Activated T-cell treated with anti-CD3 and anti-CD28 coated beads, Interleukin-2, amount 50 U/mL, for 4 hours (primary cell): ENCODE measurements around the gene TRIP4. TPM values are rescaled to one million over a fixed set of nuclear protein-coding genes. Genes with fewer than 3 reads are reported as not detected.
A peak's percentile ranks its signal among the peaks of the same experiment; 100 is the strongest.
"Not testable (repeated sequence)": the region's sequence is repeated elsewhere in the genome, so short reads cannot be mapped to it uniquely, and the experiment has no call there.

Source experiments
- ATAC-seq, 2 donors: fragments of 200-7000 bp; cut with Tn5 transposase; one replicate each; pipeline ENCODE4 v1.10.0; 2021
- DNase-seq: peaks from one replicate; pipeline ENCODE4 v3.0.0-alpha.2; 2020
- H3K27me3 Mint-ChIP-seq: one replicate; pipeline ENCODE4 v1.8.0; 2021; ENCODE audit warnings: low read depth, mixed read lengths
- H3K36me3 Mint-ChIP-seq: one replicate; pipeline ENCODE4 v1.8.0; 2022; ENCODE audit warnings: mixed read lengths; ENCODE audit not compliant: insufficient read depth
- H3K4me1 Mint-ChIP-seq: one replicate; pipeline ENCODE4 v1.8.0; 2021; ENCODE audit warnings: low read depth, mixed read lengths
- H3K4me3 Mint-ChIP-seq: one replicate; pipeline ENCODE4 v1.8.0; 2021; ENCODE audit warnings: mild to moderate bottlenecking, moderate library complexity, mixed read lengths
- H3K9me3 Mint-ChIP-seq: one replicate; pipeline ENCODE4 v1.8.0; 2021; ENCODE audit warnings: mixed read lengths
- total RNA-seq, 3 donors: library from RNA; stranded (reverse); gene quantifications; one replicate each; pipeline ENCODE4 v1.2.1, GENCODE V29; 2021

The TRIP4 gene
- total RNA-seq, 3 donors from 2014 or later: 14.1 to 25.1 (median 20.1) TPM

GRCh38 chr15:64361259-64361658 is 26.4 kb upstream of the TRIP4 start:
- ATAC-seq (no peak), DNase-seq (no peak)
- Mint-ChIP-seq H3K4me3 (no peak overlapping the region), H3K36me3 (no peaks in the 10 kb centered on the region), H3K4me1 (peaks cover 5% of the 10 kb centered on the region), H3K27me3 (no peaks in the 10 kb centered on the region), H3K9me3 (no peaks in the 10 kb centered on the region)

GRCh38 chr15:64369078-64369607 is 18.5 kb upstream of the TRIP4 start:
- no peaks in the 10 kb centered on the region for H3K27me3 Mint-ChIP-seq
- no peak overlapping the region for H3K4me3 Mint-ChIP-seq
- H3K9me3 Mint-ChIP-seq: no peaks in the 10 kb centered on the region
- ATAC-seq (no peak), DNase-seq (no peak)
- H3K4me1 Mint-ChIP-seq: peaks cover 6% of the 10 kb centered on the region
- H3K36me3 Mint-ChIP-seq: no peaks in the 10 kb centered on the region

- not testable (repeated sequence) for H3K36me3 Mint-ChIP-seq, H3K27me3 Mint-ChIP-seq, H3K4me3 Mint-ChIP-seq, H3K4me1 Mint-ChIP-seq, ATAC-seq, H3K9me3 Mint-ChIP-seq, DNase-seq
These were observed 16.3 kb upstream of the TRIP4 start for GRCh38 chr15:64371383-64371782.

- Mint-ChIP-seq H3K27me3 (no peaks in the 10 kb centered on the region), H3K36me3 (peaks cover 2% of the 10 kb centered on the region), H3K4me1 (peaks cover 6% of the 10 kb centered on the region), H3K9me3 (no peaks in the 10 kb centered on the region), H3K4me3 (no peak overlapping the region)
- DNase-seq (no peak), ATAC-seq (no peak)
These were observed 14.3 kb upstream of the TRIP4 start for GRCh38 chr15:64373360-64373759.

GRCh38 chr15:64379216-64379960 is 8.2 kb upstream of the TRIP4 start:
- H3K4me1 Mint-ChIP-seq: peaks cover 11% of the 10 kb centered on the region
- no peak for DNase-seq
- H3K4me3 Mint-ChIP-seq: peak overlapping the region; percentile 46
- no peaks in the 10 kb centered on the region for H3K9me3 Mint-ChIP-seq
- no peak for ATAC-seq
- H3K36me3 Mint-ChIP-seq: peaks cover 2% of the 10 kb centered on the region
- no peaks in the 10 kb centered on the region for H3K27me3 Mint-ChIP-seq

GRCh38 chr15:64380130-64380870 is 7.3 kb upstream of the TRIP4 start:
- not testable (repeated sequence) for H3K27me3 Mint-ChIP-seq, ATAC-seq, DNase-seq, H3K36me3 Mint-ChIP-seq, H3K9me3 Mint-ChIP-seq
- H3K4me1 Mint-ChIP-seq: peaks cover 11% of the 10 kb centered on the region
- peak overlapping the region; percentile 83 for H3K4me3 Mint-ChIP-seq

GRCh38 chr15:64381000-64381751 is 6.5 kb upstream of the TRIP4 start, which contains the start of gene PCLAF:
Gene PCLAF (minus strand): TSS chr15:64381441. CDS start chr15:64381371, 70 bp downstream.
- peak; percentile 100 for ATAC-seq
- H3K36me3 Mint-ChIP-seq: no peaks in the 10 kb centered on the region
- peak; percentile 82 for DNase-seq
- H3K4me1 Mint-ChIP-seq: peaks cover 11% of the 10 kb centered on the region
- H3K9me3 Mint-ChIP-seq: no peaks in the 10 kb centered on the region
- no peaks in the 10 kb centered on the region for H3K27me3 Mint-ChIP-seq
- H3K4me3 Mint-ChIP-seq: peak within 1 kb of the TSS; percentile 83

GRCh38 chr15:64383760-64384159 is 3.9 kb upstream of the TRIP4 start:
- Mint-ChIP-seq H3K4me3 (no peak overlapping the region), H3K4me1 (peaks cover 21% of the 10 kb centered on the region), H3K27me3 (no peaks in the 10 kb centered on the region), H3K36me3 (no peaks in the 10 kb centered on the region), H3K9me3 (no peaks in the 10 kb centered on the region)
- DNase-seq (no peak), ATAC-seq (no peak)

GRCh38 chr15:64386291-64386690 is 1.3 kb upstream of the TRIP4 start:
- Mint-ChIP-seq H3K4me3 (peak overlapping the region; percentile 70), H3K36me3 (peaks cover 4% of the 10 kb centered on the region), H3K4me1 (peaks cover 23% of the 10 kb centered on the region), H3K9me3 (no peaks in the 10 kb centered on the region), H3K27me3 (no peaks in the 10 kb centered on the region)
- no peak for DNase-seq
- no peak for ATAC-seq

GRCh38 chr15:64389036-64389435 is 1.4 kb downstream of the TRIP4 start:
- H3K27me3 Mint-ChIP-seq: no peaks in the 10 kb centered on the region
- no peaks in the 10 kb centered on the region for H3K9me3 Mint-ChIP-seq
- no peak for DNase-seq
- no peak for ATAC-seq
- H3K4me3 Mint-ChIP-seq: peak overlapping the region; percentile 90
- peaks cover 20% of the 10 kb centered on the region for H3K4me1 Mint-ChIP-seq
- peaks cover 9% of the 10 kb centered on the region for H3K36me3 Mint-ChIP-seq

GRCh38 chr15:64392471-64392870 is 4.8 kb downstream of the TRIP4 start:
- H3K4me3 Mint-ChIP-seq, ATAC-seq, H3K27me3 Mint-ChIP-seq, H3K9me3 Mint-ChIP-seq, DNase-seq: not testable (repeated sequence)
- Mint-ChIP-seq H3K36me3 (peaks cover 26% of the 10 kb centered on the region), H3K4me1 (peaks cover 18% of the 10 kb centered on the region)

GRCh38 chr15:64396789-64397188 is 9.2 kb downstream of the TRIP4 start:
- Mint-ChIP-seq H3K4me3 (no peak overlapping the region), H3K9me3 (no peaks in the 10 kb centered on the region), H3K27me3 (no peaks in the 10 kb centered on the region), H3K4me1 (peaks cover 4% of the 10 kb centered on the region), H3K36me3 (peaks cover 33% of the 10 kb centered on the region)
- ATAC-seq (no peak), DNase-seq (no peak)

- Mint-ChIP-seq H3K4me3 (no peak overlapping the region), H3K36me3 (peaks cover 33% of the 10 kb centered on the region), H3K27me3 (no peaks in the 10 kb centered on the region), H3K4me1 (peaks cover 2% of the 10 kb centered on the region), H3K9me3 (no peaks in the 10 kb centered on the region)
- ATAC-seq (no peak), DNase-seq (no peak)
These were observed 10.9 kb downstream of the TRIP4 start for GRCh38 chr15:64398575-64398974.

GRCh38 chr15:64400583-64400982 is 12.9 kb downstream of the TRIP4 start:
- ATAC-seq (no peak), DNase-seq (no peak)
- no peak overlapping the region for H3K4me3 Mint-ChIP-seq
- H3K4me1 Mint-ChIP-seq: no peaks in the 10 kb centered on the region
- no peaks in the 10 kb centered on the region for H3K27me3 Mint-ChIP-seq
- H3K36me3 Mint-ChIP-seq: peaks cover 25% of the 10 kb centered on the region
- H3K9me3 Mint-ChIP-seq: no peaks in the 10 kb centered on the region
